GM13977 (cell line): Measurements from ENCODE around the gene CNTNAP2.

ENCODE experiments used
- DNase-seq: peaks from one replicate; pipeline ENCODE4 v3.0.0; 2012; ENCODE audit warnings: low spot score
- in situ Hi-C: fragments of 300-500 bp; cut with MboI; formaldehyde crosslinking; loops from one replicate; pipeline ENCODE4 v1.12.0; 2022; ENCODE audit warnings: low sequenced_read_pairs, low pct_unique_long_range_greater_than_20kb, mixed read lengths, inconsistent platforms; ENCODE audit not compliant: unreplicated experiment
- TF ChIP-seq, protein P1 (sequence below): IDR thresholded peaks from 2 replicates; pipeline ENCODE4 v1.5.1; 2012; ENCODE audit warnings: mild to moderate bottlenecking, control low read depth; ENCODE audit not compliant: insufficient read depth; ENCODE audit errors: extremely low read depth, missing control alignments

The CNTNAP2 gene

DNA sequence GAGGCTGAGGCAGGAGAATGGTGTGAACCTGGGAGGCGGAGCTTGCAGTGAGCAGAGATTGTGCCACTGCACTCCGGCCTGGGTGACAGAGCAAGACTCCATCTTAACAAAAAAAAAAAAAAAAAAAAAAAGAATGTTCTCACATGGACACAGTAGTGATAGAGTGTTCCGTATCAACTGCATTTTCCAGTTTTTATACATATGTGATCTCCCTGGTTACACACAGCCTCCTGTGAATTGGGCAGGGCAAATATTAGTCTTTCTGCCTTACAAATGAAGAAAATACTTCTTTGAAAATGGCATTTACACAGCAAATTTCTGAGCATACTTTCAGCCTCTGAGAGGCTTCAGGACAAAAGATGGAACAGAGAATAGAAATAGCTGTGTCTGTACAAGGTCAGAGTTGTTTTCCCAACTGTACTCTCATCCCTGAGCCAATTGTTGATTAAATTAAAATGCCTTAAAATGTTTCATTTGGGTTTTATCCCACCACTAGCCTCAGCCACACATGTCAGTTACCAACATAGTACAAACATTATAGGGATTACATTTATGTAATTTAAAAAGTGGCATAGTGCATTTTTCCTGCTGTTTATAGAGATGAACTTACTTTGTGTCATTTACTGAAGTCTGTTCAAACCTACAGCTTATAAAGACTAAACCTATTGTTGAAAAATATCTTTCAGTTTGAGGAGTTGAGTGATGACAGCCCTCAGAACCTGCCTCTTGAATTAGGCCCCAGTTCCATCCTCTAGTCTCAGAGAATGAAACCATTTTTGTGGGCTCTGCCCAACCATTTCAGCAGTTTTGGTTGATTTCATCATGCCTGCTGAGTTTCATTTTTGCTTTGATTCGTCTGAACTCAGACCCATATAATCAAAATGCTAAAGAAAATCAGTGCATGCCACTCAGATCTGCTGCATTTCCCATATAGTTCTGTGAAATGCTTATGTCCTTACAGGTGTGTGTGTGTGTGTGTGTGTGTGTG lies 1864.5 kb downstream of the CNTNAP2 start:
- in situ Hi-C loops = no loop called here
- DNase-seq = peak; percentile 44
- TF ChIP-seq, protein P1, sequence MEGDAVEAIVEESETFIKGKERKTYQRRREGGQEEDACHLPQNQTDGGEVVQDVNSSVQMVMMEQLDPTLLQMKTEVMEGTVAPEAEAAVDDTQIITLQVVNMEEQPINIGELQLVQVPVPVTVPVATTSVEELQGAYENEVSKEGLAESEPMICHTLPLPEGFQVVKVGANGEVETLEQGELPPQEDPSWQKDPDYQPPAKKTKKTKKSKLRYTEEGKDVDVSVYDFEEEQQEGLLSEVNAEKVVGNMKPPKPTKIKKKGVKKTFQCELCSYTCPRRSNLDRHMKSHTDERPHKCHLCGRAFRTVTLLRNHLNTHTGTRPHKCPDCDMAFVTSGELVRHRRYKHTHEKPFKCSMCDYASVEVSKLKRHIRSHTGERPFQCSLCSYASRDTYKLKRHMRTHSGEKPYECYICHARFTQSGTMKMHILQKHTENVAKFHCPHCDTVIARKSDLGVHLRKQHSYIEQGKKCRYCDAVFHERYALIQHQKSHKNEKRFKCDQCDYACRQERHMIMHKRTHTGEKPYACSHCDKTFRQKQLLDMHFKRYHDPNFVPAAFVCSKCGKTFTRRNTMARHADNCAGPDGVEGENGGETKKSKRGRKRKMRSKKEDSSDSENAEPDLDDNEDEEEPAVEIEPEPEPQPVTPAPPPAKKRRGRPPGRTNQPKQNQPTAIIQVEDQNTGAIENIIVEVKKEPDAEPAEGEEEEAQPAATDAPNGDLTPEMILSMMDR = no peak

DNA sequence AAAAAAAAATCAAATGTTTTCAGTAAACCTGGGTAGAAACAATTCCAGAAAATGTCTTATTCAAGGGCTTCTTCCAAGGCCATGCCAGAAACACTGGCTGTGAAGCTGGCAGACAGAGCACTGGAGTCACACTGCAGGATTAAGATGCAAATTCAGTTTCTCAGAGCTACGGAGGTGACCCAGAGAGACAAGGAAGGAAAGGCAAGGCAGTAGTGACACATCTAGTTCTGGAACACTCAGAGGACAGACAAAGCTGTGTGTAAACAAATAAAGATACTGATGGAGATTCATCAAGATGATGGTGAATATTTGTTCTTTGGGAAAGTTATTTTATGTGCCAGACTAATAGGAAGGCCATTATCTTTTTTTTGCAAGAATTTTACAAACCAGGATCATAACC lies 1865.7 kb downstream of the CNTNAP2 start:
- in situ Hi-C loops = no loop called here
- TF ChIP-seq, protein P1 = no peak
- no peak for DNase-seq

DNA sequence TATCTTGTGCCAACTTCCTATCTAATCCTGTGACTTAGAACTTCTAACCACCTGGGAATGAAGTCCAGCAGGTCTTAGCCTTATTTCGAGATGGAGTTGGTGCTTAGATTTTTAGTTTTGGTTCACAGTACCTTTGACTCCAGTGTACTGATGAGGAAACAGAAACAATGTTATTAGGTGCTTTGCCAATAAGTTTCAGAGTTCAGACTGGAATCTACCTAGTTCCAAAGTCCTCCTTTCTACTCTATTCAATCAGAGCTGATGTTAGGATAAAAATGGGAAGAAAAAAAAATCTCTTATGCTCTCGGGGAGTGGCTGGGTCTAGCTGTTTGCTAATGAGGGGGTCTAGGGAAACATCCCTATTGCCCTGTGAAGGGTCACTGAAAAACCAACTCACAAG lies 1867.7 kb downstream of the CNTNAP2 start:
- no peak for DNase-seq
- in situ Hi-C loops = no loop called here
- TF ChIP-seq, protein P1 = no peak

DNA sequence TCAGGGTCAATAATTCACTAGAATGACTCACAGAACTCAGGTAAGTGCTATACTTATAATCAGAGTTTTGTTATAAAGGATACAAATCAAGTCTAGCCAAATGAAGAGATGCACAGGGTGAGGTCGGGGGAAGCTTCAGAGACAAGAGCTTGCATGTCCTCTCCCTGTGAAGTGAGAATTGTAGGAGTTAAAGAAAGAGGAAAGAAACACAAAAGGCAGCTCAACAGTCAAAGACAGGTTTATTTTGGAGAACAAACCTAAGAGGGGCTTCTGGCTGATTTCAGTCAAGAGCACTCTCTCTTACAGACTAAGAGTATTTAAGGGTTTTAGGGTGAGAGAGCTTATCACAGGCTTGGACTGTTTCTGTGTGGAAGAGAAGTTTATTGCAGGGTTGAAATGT lies 1873.5 kb downstream of the CNTNAP2 start:
- in situ Hi-C loops = no loop called here
- TF ChIP-seq, protein P1 = no peak
- no peak for DNase-seq

DNA sequence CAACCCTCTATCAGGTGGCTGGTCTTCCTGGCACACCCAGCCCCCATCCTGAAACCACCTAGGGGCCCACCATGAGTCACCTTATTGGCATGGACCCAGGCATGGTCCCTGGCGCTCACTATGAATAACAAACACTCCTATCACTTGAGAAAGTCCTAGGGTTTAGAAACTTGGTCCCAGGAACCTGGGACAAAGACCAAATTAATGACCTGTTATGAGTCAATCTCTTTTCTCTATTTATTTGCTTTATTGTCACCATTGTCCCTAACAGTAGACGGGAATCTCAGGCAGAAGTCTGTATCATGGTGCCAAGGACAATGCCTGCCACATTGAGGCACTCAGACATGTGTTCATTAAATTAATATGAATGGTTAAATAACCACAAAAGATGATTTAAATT lies 1874.3 kb downstream of the CNTNAP2 start:
- DNase-seq = no peak
- in situ Hi-C loops = no loop called here
- TF ChIP-seq, protein P1 = no peak

DNA sequence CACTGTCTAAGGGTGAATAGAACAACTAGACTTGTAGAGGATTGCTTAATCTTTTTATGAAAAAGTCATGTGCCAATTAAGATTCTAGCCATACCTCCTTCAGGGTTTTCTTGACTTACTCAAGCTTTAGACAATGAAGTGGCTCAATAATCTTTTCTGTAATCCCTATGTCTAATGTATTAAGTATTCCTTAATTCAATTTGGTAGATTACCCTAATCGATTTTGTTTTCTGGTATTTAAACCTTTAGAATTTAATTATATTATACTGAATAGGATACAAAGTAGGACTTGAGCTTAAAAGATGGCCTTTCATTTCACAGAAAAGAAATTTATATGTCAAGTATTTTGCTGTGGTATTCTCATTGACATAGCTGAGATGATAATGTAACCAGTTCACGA lies 1876.1 kb downstream of the CNTNAP2 start:
- DNase-seq = no peak
- in situ Hi-C loops = no loop called here
- TF ChIP-seq, protein P1 = no peak
